DMS 273 (cell line): ENCODE measurements around the gene FRYL.
A peak's percentile ranks its signal among the peaks of the same experiment; 100 is the strongest.
"Not testable (repeated sequence)": the region's sequence is repeated elsewhere in the genome, so short reads cannot be mapped to it uniquely, and the experiment has no call there.

Experiments used
- DNase-seq: peaks from one replicate; lab custom pipeline; 2025; ENCODE audit not compliant: unreplicated experiment; lab: John Stamatoyannopoulos, UW

FRYL gene

DNA sequence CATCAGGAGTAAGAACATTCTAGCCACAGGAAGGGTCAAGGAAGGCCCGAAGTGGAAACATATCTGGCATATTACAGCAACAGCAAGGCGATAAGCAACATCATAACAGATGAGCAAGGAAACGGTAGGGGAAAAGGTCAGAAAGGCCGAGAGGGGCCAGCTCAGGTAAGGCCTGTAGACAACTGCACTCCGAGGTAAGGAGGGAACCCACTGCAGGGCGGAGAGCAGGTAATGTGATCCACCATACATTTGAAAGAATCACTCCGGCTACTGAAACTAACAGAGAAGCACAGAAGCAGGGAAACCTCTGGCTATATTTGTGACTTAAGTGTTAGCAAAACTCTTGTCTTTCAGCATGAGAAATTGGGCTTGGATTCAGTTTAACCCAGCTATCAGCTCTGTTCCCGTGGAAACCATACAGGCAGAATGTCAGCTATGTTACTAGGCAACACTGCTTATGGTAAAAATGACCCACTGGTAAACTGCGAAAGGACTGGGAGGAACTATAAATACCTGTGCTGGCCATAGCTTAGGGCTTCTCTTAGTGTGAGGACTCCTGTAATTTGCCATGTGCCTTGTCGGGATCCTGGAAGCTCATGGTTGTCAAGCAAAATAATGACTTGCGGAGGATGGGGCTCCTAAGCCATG lies 31.0 kb downstream of the FRYL start:
- peak; percentile 25 for DNase-seq

DNA sequence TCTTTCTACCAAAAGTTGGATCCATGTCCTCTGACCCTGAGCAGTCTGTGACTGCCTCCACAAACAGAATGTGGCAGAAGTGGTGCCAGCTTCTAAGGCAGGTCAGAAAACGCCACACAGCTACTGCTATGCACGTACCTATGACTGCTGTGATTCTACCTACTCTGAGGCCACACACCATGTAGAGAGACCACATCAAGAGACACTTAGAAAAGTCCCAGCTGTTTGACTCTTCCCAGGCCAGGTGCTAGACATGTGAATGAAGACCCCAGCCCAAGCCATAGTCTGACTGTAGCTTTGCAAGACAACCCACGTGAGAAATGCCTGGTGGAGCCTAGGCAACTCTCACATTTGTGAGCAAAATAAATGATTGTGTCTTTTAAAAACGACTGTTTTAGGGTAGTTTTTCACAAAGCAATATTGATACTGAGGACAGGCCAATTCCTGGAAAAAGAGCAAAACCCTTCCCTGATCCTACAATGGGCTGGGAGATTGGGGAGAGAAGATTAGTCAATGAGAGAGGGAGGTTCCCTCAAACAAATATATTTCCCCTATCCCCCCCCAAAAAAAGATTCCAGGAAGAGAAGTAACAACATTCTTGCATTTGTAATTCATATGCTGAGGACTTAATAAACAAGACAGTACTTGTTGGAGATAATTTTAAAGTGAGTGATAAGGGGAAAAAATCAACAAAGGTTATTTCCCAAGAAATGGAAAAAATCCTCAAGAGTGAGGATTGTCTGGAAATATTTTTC lies 33.3 kb downstream of the FRYL start:
- DNase-seq: no peak

- DNase-seq: not testable (repeated sequence)
Observed at GRCh38 chr4:48745223-48745622, 34.9 kb downstream of the FRYL start.

- no peak for DNase-seq
Observed at GRCh38 chr4:48742412-48742811, 37.7 kb downstream of the FRYL start.

DNA sequence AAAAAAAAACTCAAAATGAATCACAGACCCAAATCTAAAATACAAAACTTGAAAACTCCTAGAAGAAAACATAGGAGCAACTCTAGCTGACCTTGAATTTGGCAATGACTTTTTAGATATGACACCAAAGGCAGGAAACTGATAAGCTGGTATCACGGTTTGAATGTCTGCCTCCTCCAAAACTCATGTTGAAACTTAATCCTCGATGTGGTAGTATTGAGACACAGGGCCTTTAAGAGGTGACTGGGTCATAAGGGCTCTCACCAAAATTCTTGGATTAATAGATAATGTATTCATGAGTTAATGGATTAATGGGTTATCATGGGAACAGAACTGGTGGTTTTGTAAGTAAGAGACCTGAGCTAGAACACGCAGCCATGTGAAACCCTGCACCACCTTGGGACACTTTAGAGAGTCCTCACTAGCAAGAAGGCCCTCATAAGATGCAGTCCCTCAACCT lies 40.5 kb downstream of the FRYL start:
- DNase-seq: no peak

DNA sequence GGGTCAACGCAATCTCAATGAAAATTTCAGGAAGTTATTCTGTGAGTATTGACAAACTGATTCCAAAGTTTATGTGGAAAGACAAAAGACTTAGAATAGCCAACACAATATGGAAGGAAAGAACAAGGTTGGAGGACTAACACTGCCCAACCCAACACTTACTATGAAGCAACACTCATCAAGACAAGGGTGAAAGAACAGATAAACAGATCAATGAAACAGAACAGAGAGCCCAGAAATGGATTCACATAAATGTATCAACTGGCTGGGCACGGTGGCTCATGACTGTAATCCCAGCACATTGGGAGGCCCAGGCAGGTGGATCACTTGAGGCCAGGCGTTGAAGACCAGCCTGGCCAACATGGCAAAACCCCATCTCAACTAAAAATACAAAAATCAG lies 41.2 kb downstream of the FRYL start:
- DNase-seq: no peak

GRCh38 chr4:48728906-48729496 lies 51.1 kb downstream of the FRYL start:
- DNase-seq: not testable (repeated sequence)

GRCh38 chr4:48727666-48728459 lies 52.2 kb downstream of the FRYL start:
- no peak for DNase-seq

GRCh38 chr4:48725414-48725813 lies 54.7 kb downstream of the FRYL start:
- no peak for DNase-seq

DNA sequence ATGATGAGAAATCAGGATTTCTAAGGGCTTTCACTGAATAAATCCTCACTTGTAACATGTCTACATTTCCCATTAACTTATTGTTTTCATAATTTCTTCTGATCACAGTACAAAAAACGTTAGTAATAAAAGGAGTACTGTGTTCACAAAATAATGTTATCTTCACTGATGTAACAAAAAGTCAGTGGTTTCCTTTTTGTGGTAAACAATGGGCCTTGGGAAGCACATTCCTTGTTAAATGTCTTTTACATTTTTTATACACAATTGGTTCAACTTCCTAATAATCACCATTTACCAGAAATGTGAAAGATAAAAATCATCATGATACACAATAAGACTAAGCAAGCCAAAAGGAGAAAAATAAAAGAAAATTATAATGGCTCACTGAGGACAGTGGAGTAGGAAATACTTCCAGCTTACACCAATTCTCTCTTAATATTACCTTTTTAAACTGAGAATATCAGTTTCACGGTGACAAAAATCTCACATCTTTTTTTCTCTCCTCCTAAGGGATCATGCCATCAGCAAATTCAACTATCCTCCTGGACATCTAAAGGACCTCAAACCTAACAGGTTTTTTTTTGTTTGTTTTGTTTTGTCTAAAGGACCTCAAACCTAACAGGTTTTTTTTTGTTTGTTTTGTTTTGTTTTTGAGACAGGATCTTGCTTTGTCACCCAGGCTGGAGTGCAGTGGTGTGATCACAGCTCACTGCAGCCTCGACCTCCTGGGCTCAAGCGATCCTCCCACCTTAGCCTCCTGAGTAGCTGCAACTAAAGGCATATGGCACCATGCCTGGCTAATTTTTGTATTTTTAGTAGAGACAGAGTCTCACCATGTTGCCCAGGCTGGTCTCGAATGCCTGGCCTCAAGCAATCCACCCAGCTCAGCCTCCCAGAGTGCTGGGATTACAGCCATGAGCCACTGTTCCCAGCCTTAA lies 57.3 kb downstream of the FRYL start:
- no peak for DNase-seq

GRCh38 chr4:48720459-48720858 lies 59.6 kb downstream of the FRYL start:
- DNase-seq: no peak

DNA sequence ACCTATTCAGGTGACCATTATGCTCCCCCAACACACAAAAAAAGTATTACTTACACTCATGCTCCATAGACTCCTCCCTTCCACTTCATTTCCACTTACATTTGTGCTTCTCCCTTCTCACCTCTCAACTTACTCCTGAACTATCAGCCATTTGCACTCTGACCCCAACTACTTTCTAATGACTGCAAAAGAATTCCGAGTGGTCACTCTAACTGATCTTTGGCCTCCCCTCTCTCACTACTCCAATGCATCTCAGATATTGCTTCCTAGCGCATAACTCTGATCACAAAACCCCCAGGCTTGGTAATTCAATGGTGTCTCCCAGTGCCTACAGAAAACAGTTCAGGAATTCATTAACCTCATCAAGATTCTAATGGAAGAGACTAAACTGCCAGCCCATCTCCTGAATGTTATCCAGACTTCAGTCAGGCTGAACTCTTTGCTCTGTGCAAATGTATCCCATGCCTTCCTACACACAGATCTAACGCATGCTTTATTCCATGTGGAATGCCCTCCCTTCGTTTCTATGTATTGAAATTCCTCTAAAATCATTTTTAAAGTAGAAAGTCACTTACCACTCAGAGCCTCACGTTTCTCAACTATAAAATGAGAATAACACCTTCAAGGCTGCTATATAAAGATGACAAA lies 61.1 kb downstream of the FRYL start:
- DNase-seq: no peak

DNA sequence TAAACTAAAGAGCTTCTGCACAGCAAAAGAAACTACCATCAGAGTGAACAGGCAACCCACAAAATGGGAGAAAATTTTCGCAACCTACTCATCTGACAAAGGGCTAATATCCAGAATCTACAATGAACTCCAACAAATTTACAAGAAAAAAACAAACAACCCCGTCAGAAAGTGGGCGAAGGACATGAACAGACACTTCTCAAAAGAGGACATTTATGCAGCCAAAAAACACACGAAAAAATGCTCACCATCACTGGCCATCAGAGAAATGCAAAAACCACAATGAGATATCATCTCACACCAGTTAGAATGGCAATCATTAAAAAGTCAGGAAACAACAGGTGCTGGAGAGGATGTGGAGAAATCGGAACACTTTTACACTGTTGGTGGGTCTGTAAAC lies 63.8 kb downstream of the FRYL start:
- DNase-seq: not testable (repeated sequence)

DNA sequence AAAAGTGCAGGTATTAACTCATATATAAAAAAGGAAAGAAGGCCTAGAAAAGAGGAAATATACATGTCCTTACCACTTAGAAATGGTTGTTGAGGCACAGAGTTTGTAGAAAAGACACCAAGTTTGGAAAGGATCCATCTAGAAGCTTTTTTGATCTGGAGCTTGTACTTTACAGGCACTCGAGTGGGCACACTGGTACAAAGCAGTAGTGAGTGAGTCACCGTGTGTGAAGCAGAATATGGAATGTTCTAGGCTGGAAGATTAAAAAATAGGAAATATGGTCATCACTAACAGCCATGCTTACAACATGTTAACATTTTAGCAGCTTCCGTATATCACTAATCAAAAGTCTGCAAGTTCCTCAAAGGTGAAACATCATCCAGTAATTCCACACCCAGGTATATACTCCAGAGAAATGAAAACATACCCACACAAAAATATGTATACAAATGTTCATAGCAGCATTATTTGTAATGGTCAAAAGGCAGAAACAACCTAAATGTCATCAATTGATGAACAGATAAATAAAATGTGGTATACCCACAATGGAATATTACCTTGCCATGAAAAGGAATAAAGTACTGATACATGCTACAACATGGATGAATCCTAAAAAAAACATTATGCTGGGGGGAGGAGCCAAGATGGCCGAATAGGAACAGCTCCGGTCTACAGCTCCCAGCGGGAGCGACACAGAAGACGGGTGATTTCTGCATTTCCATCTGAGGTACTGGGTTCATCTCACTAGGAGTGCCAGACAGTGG lies 69.5 kb downstream of the FRYL start:
- no peak for DNase-seq

DNA sequence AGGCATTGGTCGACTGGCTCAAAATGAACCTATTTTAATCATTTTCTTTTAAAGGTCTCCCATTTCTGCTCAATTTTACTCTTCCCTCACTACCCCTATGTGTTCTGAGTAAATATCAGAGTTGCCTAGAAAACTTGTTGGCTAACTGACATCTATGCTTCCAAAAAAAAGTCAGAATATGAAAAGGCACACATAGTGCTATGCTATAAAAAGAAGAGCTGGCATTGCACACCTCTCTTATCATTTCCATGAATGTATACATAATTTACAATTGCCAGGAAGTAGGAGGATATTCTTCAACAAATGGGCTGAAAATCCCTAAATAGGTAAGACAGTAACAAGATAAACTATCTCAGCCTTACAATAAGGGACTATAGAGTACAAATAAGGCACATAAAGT lies 70.2 kb downstream of the FRYL start:
- no peak for DNase-seq

- no peak for DNase-seq
Observed at GRCh38 chr4:48708610-48709009, 71.5 kb downstream of the FRYL start.

GRCh38 chr4:48706736-48707135 lies 73.3 kb downstream of the FRYL start:
- DNase-seq: no peak

- no peak for DNase-seq
Observed at GRCh38 chr4:48705609-48706008, 74.5 kb downstream of the FRYL start.
